ENCODE data around the gene KIAA0930.

The KIAA0930 gene

GRCh38 chr22:45254388-45254787 lies 13.7 kb upstream of the KIAA0930 start:
- DNase-seq (ENCODE audit: low read depth, low spot score), result no peak
- in situ Hi-C loops (cut with HindIII; ENCODE audit: low sequenced_read_pairs), result no loop called here
- H3K4me3 ChIP-seq (ENCODE audit: low read depth, low read length), result no peak overlapping the region
- TF ChIP-seq CTCF (IDR thresholded peaks at IDR 0.05; ENCODE audit: low read depth, low read length), result no peak

DNA sequence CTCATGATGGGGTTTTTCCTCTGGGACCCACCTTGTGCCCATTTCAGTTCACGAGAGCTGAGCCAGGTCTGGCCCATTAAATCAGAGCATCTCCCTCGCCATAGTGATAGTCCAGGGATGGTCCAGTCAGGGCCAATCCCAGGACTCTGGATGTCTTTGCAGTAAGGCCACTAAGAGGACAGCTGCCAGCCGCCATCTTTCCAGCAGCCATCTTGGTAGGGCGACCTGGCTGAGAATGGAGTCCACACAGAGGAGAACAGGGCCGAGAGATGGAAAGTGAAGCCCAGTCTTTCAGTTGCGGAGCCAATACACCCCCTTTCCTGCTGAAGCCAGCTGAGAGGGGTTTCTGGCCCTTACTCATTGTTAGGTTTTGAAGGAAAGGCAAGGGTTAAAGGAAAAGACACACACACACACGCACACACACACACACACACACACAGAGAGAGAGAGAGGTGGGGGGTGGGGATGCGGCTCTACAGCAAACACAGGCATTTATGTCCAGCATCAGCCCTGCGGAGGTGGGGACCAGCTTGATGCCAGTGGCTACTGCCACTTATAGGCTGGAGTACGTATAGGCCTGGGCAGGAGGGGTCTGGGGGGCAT lies 12.4 kb upstream of the KIAA0930 start:
- DNase-seq (ENCODE audit: low read depth, low spot score), result no peak
- no peak overlapping the region for H3K4me3 ChIP-seq (ENCODE audit: low read depth, low read length)
- no peak for TF ChIP-seq CTCF (IDR thresholded peaks at IDR 0.05; ENCODE audit: low read depth, low read length)
- in situ Hi-C loops (cut with HindIII; ENCODE audit: low sequenced_read_pairs), result no loop called here

DNA sequence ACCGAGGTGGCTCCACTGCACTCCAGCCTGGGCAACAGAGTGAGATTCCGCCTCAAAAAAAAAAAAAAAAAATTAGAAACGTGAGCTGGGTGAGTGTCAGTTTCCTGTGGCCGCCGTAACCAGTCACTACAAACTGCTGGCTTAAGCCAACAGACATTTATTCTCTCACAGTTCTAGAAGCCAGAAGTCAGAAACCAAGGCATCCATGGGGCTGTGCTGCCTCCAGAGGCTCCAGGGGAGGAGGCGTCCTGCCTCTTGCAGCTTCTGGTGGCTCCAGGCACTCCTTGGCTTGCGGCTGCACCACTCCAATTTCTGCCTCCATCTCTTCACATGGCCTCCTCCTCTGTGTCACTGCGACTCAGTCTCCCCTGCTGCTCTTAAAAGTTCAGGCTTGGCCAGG lies 11.1 kb upstream of the KIAA0930 start:
- DNase-seq (ENCODE audit: low read depth, low spot score), result no peak
- TF ChIP-seq CTCF (IDR thresholded peaks at IDR 0.05; ENCODE audit: low read depth, low read length), result no peak
- in situ Hi-C loops (cut with HindIII; ENCODE audit: low sequenced_read_pairs), result no loop called here
- H3K4me3 ChIP-seq (ENCODE audit: low read depth, low read length), result no peak overlapping the region

DNA sequence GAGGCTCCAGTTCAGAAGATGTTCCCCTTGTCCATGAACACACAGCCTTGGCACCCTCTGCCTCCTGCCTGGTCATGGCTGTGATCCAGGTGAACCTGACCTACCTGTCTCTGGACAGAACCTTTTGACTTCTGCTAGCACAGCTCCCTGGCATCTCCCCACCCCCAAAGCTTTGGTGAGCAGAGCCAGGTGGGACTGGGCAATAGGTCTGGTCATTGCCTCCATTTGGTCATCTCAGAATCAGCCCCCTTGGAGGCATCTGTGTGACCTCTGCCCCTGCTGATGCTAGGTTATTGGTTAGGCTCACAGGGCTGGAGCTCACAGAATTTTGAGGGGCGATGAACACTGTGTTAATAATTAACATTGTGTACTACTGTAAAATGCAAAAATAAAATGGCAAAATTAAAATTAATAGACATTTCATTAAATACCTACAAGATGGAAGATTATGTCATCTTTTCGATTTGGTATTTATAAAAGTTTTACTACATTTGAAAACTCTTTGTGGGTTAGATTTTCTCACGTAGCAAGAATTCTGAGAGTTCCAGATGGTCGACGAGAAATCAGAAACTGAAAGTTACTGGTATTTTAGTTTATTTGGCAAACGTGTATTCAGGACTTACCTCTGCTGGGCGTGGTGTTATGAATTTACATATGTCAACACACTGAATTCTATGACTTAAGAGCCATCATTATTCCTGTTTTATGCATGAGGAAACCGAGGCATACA lies 8.3 kb upstream of the KIAA0930 start:
- no peak for TF ChIP-seq CTCF (IDR thresholded peaks at IDR 0.05; ENCODE audit: low read depth, low read length)
- H3K4me3 ChIP-seq (ENCODE audit: low read depth, low read length), result no peak overlapping the region
- in situ Hi-C loops (cut with HindIII; ENCODE audit: low sequenced_read_pairs), result no loop called here
- no peak for DNase-seq (ENCODE audit: low read depth, low spot score)

DNA sequence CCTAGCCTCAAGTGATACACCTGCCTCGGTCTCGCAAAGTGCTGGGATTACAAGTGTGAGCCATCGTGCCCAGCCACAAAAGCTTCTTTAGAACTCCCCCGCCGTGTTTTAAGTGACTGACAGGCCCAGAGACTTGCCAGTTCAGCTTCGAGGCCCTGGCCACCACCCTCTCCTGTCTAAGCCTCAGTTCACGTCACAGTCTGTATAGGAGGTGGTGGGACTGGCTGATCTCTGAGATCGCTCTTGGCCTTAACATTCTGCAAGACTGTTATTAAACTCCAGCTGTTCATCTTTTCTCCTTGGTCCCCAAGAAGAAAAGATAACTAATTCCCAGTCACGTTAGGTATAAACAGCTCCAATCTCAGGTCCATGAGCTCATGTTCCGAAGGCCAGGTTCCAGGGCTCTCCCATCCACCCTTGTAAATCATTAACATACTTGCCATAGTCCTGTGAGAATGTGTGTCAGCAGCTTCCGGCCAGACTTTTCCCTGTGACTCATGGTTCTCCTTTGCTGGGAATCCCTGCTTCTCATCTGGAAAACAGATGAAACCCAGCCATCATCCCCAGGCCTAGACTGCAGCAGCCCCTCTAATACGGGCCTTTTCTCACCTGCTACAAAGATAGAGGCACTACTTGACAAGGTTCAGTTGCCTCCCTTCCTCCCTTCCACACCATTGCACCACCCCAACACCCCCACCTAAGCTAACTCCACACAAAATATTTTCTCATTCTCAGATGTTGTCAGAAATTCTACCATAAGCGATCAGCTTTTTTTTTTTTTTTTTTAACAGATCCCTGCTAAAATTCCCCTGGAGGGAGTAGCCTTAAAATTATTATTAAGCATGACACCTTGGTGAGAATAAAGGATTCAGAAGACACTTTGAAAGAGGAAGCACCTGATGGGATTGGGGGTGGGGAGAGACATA lies 5.6 kb upstream of the KIAA0930 start:
- no peak for TF ChIP-seq CTCF (IDR thresholded peaks at IDR 0.05; ENCODE audit: low read depth, low read length)
- peak; percentile 92 for DNase-seq (ENCODE audit: low read depth, low spot score)
- no peak overlapping the region for H3K4me3 ChIP-seq (ENCODE audit: low read depth, low read length)
- in situ Hi-C loops (cut with HindIII; ENCODE audit: low sequenced_read_pairs), result no loop called here

DNA sequence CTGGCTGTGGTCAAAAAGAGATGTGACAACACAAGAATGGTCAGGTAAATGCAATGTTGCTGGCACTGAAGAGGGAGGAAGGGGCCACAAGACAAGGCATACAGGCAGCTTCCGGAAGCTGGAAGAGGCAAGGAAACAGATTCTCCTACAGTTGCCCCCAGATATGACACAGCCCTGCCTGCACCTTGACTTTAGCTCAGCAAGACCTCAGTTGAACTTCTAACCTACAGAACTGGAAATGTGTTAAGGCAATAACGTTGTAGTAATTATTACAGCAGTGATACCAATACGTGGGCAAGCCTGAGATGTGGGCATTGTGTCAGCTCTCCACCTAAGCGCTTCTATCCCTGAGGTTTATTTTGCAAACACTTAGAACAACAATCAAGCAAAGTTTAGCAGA lies 4.2 kb upstream of the KIAA0930 start:
- no peak for DNase-seq (ENCODE audit: low read depth, low spot score)
- H3K4me3 ChIP-seq (ENCODE audit: low read depth, low read length), result no peak overlapping the region
- in situ Hi-C loops (cut with HindIII; ENCODE audit: low sequenced_read_pairs), result no loop called here
- TF ChIP-seq CTCF (IDR thresholded peaks at IDR 0.05; ENCODE audit: low read depth, low read length), result no peak

All from astrocyte of the spinal cord (primary cell).